Liver (tissue), 9 donors: ENCODE measurements around the gene CD164. TPM values are rescaled to one million over a fixed set of nuclear protein-coding genes. Genes with fewer than 3 reads are reported as not detected.
A peak's percentile ranks its signal among the peaks of the same experiment; 100 is the strongest.

Experiments
- DNase-seq: peaks from one replicate; pipeline ENCODE4 v3.0.0-alpha.2; 2017; ENCODE audit warnings: low spot score
- H3K27ac ChIP-seq, 2 donors: one replicate each; pipeline ENCODE4 v1.7.0; 2013; ENCODE audit warnings: inconsistent platforms in 2 of 2, low read length in 2 of 2, control low read depth in 1 of 2, low read depth in 1 of 2, mild to moderate bottlenecking in 1 of 2
- H3K27me3 ChIP-seq, 4 donors: one replicate each; pipeline versions ENCODE4 v1.6.1 to v1.7.0; 2013; ENCODE audit warnings: low read length in 3 of 4, inconsistent platforms in 1 of 4, mild to moderate bottlenecking in 1 of 4, moderate library complexity in 1 of 4; ENCODE audit not compliant: control insufficient read depth in 4 of 4, insufficient read depth in 4 of 4
- H3K36me3 ChIP-seq, 4 donors: one replicate each; pipeline versions ENCODE4 v1.6.1 to v1.7.0; 2013; ENCODE audit warnings: low read length in 3 of 4, mild to moderate bottlenecking in 3 of 4, low read depth in 1 of 4, moderate library complexity in 1 of 4; ENCODE audit not compliant: control insufficient read depth in 4 of 4, insufficient read depth in 3 of 4
- H3K4me1 ChIP-seq, 4 donors: one replicate each; pipeline versions ENCODE4 v1.6.1 to v1.7.0; 2013; ENCODE audit warnings: low read length in 3 of 4, mild to moderate bottlenecking in 3 of 4, moderate library complexity in 1 of 4; ENCODE audit not compliant: control insufficient read depth in 4 of 4, insufficient read depth in 4 of 4
- H3K4me3 ChIP-seq, 3 donors: one replicate each; pipeline versions ENCODE4 v1.6.1 to v1.7.0; 2013; ENCODE audit warnings: low read length in 3 of 3, control low read depth in 1 of 3, low read depth in 1 of 3, mild to moderate bottlenecking in 1 of 3
- H3K9ac ChIP-seq, 2 donors: one replicate each; pipeline ENCODE4 v1.7.0; 2013; ENCODE audit warnings: low read length in 2 of 2, mild to moderate bottlenecking in 2 of 2, moderate library complexity in 2 of 2, control low read depth in 1 of 2, low read depth in 1 of 2
- H3K9me3 ChIP-seq, 4 donors: one replicate each; pipeline versions ENCODE4 v1.6.1 to v1.7.0; 2013; ENCODE audit warnings: low read length in 3 of 4; ENCODE audit not compliant: control insufficient read depth in 4 of 4
- EGR1 ChIP-seq, 2 donors: IDR thresholded peaks; 2 replicates each; pipeline ENCODE4 v1.6.1; 2016 to 2018; ENCODE audit warnings: antibody characterized with exemption in 2 of 2, low read depth in 2 of 2
- FOXA1 ChIP-seq: IDR thresholded peaks from 2 replicates; pipeline ENCODE4 v1.6.1; 2016; ENCODE audit warnings: antibody characterized with exemption
- FOXA2 ChIP-seq: IDR thresholded peaks from 2 replicates; pipeline ENCODE4 v1.6.1; 2016; ENCODE audit warnings: antibody characterized with exemption
- GABPA ChIP-seq, 2 donors: IDR thresholded peaks in 1 of 2; conservative IDR thresholded peaks in 1 of 2; 2 replicates each; pipeline ENCODE4 v1.6.1; 2016; ENCODE audit warnings: antibody characterized with exemption in 2 of 2, mild to moderate bottlenecking in 1 of 2, moderate library complexity in 1 of 2
- HNF4A ChIP-seq, 2 donors: conservative IDR thresholded peaks; 2 replicates each; pipeline ENCODE4 v1.6.1; 2016; ENCODE audit warnings: antibody characterized with exemption in 2 of 2, mild to moderate bottlenecking in 2 of 2
- HNF4G ChIP-seq: IDR thresholded peaks from 2 replicates; pipeline ENCODE4 v1.6.1; 2016; ENCODE audit warnings: antibody characterized with exemption
- JUND ChIP-seq, 2 donors: IDR thresholded peaks; 2 replicates each; pipeline ENCODE4 v1.6.1; 2016; ENCODE audit warnings: antibody characterized with exemption in 2 of 2
- NR2F2 ChIP-seq: IDR thresholded peaks from 2 replicates; pipeline ENCODE4 v1.6.1; 2016; ENCODE audit warnings: antibody characterized with exemption
- RAD21 ChIP-seq, 2 donors: IDR thresholded peaks; 2 replicates each; pipeline ENCODE4 v1.6.1; 2016; ENCODE audit warnings: antibody characterized with exemption in 2 of 2, mild to moderate bottlenecking in 2 of 2
- RXRA ChIP-seq, 2 donors: IDR thresholded peaks; 2 replicates each; pipeline ENCODE4 v1.6.1; 2017 to 2018; ENCODE audit warnings: antibody characterized with exemption in 2 of 2, mild to moderate bottlenecking in 1 of 2
- SP1 ChIP-seq: IDR thresholded peaks from 2 replicates; pipeline ENCODE4 v1.6.1; 2018; ENCODE audit warnings: antibody characterized with exemption, mild to moderate bottlenecking
- TAF1 ChIP-seq: conservative IDR thresholded peaks from 2 replicates; pipeline ENCODE4 v1.6.1; 2016; ENCODE audit warnings: antibody characterized with exemption, mild to moderate bottlenecking
- YY1 ChIP-seq: IDR thresholded peaks from 2 replicates; pipeline ENCODE4 v1.6.1; 2016; ENCODE audit warnings: antibody characterized with exemption, mild to moderate bottlenecking
- WGBS: extraction: QIAGEN DNeasy Blood & Tissue Kit; methylation state at CpG from one replicate; pipeline ENCODE4 v1.1.7; 2013; 5-methylcytosine and 5-hydroxymethylcytosine counted together
- polyA plus RNA-seq, 2 donors: library from polyadenylated mRNA; stranded (reverse) in 1 of 2; unstranded in 1 of 2; fragments of 200-250 nt in 1 of 2; fragments of >200 nt in 1 of 2; fragmentation: Nextera tagmentation in 1 of 2; extraction: Ambion mirVana in 1 of 2; gene quantifications; one replicate each; pipeline versions ENCODE4 v1.2.1 to v1.2.3, GENCODE V29; 2013 to 2015
- total RNA-seq, 2 donors: library from RNA; depleted of rRNA; stranded (reverse); fragments of >200 nt; gene quantifications; one replicate each; pipeline ENCODE4 v1.2.3, GENCODE V29; 2014
- TF ChIP-seq, protein P1 (sequence below): IDR thresholded peaks from 2 replicates; pipeline ENCODE4 v1.6.1; 2016; ENCODE audit warnings: antibody characterized with exemption
- TF ChIP-seq, protein P2 (sequence below): IDR thresholded peaks from 2 replicates; pipeline ENCODE4 v1.6.1; 2016; ENCODE audit warnings: antibody characterized with exemption
- TF ChIP-seq, protein P3 (sequence below): IDR thresholded peaks from 2 replicates; pipeline ENCODE4 v1.6.1; 2016; ENCODE audit warnings: antibody characterized with exemption, mild to moderate bottlenecking
- TF ChIP-seq, protein P4 (sequence below): fragments of 150-350 bp; IDR thresholded peaks from 2 replicates; pipeline ENCODE4 v1.5.1; 2017; ENCODE audit warnings: improper control_type of control experiment, low read depth, low read length; ENCODE audit not compliant: missing input control
- TF ChIP-seq, protein P5 (sequence below): IDR thresholded peaks from 2 replicates; pipeline ENCODE4 v1.6.1; 2016; ENCODE audit warnings: antibody characterized with exemption
- donor health status: healthy.
- donor health status: healthy.
- donor health status: healthy.
- donor health status: healthy.
- donor health status: healthy.

Gene CD164
- total and polyA plus RNA-seq, 4 donors: 84.5 to 218 (median 132) TPM

DNA sequence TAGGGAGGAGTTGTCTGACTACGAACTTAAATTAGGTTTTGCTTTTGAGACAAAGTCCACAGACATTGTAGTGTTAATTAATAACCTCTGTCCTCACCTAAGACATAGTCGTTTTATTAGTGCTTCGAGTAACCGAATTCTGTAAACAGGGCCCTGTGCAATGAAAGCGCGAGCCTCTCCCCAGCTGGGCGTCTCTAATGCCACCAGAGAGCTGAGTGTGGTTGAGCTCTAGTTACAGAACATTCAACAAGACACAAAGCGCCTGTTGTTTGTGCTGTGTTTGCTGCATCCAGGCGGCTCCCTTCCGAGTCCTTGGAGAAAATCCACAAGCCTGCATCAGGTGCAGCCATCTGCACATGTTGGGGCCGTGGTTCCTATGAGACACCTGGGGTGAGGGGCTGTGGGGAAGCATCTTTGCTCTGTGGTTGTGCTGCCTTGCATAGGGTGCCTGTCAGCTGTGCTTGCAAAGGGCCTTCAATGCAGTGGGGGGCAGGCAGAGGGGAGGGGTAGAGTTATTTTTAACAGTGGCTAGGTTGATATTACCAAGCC lies 63.9 kb downstream of the CD164 start:
- H3K9me3 ChIP-seq: no peaks in the 10 kb centered on the region
- WGBS: 23% methylated on average over 11 of the region's 11 CpGs
- peak overlapping the region; percentile 37 to 66 for H3K27ac ChIP-seq
- H3K36me3 ChIP-seq: no peaks in the 10 kb centered on the region
- no peak for DNase-seq
- TF ChIP-seq RXRA (IDR thresholded peaks at IDR 0.05) (peak; percentile 72), SP1 (peak; percentile 89), GABPA (IDR thresholded peaks at IDR 0.05 in 1 of 2, conservative IDR thresholded peaks at IDR 0.05 in 1 of 2) (no peak), RAD21 (IDR thresholded peaks at IDR 0.05) (peak; percentile 30 to 51), YY1 (peak; percentile 37), JUND (IDR thresholded peaks at IDR 0.05) (peak in 1 of 2 donors; percentile 62), HNF4G (peak; percentile 57), TAF1 (peak; percentile 62), EGR1 (IDR thresholded peaks at IDR 0.05; ENCODE audit: low read depth in 2 of 2) (no peak), HNF4A (conservative IDR thresholded peaks at IDR 0.05) (peak; percentile 81 to 89), FOXA2 (peak; percentile 78), NR2F2 (peak; percentile 32), FOXA1 (no peak)
- TF ChIP-seq, protein P1, sequence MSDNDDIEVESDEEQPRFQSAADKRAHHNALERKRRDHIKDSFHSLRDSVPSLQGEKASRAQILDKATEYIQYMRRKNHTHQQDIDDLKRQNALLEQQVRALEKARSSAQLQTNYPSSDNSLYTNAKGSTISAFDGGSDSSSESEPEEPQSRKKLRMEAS: peak; percentile 41
- TF ChIP-seq, protein P2, sequence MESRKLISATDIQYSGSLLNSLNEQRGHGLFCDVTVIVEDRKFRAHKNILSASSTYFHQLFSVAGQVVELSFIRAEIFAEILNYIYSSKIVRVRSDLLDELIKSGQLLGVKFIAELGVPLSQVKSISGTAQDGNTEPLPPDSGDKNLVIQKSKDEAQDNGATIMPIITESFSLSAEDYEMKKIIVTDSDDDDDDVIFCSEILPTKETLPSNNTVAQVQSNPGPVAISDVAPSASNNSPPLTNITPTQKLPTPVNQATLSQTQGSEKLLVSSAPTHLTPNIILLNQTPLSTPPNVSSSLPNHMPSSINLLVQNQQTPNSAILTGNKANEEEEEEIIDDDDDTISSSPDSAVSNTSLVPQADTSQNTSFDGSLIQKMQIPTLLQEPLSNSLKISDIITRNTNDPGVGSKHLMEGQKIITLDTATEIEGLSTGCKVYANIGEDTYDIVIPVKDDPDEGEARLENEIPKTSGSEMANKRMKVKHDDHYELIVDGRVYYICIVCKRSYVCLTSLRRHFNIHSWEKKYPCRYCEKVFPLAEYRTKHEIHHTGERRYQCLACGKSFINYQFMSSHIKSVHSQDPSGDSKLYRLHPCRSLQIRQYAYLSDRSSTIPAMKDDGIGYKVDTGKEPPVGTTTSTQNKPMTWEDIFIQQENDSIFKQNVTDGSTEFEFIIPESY: no peak
- TF ChIP-seq, protein P3, sequence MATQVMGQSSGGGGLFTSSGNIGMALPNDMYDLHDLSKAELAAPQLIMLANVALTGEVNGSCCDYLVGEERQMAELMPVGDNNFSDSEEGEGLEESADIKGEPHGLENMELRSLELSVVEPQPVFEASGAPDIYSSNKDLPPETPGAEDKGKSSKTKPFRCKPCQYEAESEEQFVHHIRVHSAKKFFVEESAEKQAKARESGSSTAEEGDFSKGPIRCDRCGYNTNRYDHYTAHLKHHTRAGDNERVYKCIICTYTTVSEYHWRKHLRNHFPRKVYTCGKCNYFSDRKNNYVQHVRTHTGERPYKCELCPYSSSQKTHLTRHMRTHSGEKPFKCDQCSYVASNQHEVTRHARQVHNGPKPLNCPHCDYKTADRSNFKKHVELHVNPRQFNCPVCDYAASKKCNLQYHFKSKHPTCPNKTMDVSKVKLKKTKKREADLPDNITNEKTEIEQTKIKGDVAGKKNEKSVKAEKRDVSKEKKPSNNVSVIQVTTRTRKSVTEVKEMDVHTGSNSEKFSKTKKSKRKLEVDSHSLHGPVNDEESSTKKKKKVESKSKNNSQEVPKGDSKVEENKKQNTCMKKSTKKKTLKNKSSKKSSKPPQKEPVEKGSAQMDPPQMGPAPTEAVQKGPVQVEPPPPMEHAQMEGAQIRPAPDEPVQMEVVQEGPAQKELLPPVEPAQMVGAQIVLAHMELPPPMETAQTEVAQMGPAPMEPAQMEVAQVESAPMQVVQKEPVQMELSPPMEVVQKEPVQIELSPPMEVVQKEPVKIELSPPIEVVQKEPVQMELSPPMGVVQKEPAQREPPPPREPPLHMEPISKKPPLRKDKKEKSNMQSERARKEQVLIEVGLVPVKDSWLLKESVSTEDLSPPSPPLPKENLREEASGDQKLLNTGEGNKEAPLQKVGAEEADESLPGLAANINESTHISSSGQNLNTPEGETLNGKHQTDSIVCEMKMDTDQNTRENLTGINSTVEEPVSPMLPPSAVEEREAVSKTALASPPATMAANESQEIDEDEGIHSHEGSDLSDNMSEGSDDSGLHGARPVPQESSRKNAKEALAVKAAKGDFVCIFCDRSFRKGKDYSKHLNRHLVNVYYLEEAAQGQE: peak; percentile 39
- TF ChIP-seq, protein P4, sequence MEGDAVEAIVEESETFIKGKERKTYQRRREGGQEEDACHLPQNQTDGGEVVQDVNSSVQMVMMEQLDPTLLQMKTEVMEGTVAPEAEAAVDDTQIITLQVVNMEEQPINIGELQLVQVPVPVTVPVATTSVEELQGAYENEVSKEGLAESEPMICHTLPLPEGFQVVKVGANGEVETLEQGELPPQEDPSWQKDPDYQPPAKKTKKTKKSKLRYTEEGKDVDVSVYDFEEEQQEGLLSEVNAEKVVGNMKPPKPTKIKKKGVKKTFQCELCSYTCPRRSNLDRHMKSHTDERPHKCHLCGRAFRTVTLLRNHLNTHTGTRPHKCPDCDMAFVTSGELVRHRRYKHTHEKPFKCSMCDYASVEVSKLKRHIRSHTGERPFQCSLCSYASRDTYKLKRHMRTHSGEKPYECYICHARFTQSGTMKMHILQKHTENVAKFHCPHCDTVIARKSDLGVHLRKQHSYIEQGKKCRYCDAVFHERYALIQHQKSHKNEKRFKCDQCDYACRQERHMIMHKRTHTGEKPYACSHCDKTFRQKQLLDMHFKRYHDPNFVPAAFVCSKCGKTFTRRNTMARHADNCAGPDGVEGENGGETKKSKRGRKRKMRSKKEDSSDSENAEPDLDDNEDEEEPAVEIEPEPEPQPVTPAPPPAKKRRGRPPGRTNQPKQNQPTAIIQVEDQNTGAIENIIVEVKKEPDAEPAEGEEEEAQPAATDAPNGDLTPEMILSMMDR: no peak
- TF ChIP-seq, protein P5, sequence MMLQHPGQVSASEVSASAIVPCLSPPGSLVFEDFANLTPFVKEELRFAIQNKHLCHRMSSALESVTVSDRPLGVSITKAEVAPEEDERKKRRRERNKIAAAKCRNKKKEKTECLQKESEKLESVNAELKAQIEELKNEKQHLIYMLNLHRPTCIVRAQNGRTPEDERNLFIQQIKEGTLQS: no peak
- peak overlapping the region in 1 of 3 donors; percentile 6 for H3K4me3 ChIP-seq
- no peaks in the 10 kb centered on the region for H3K27me3 ChIP-seq
- H3K4me1 ChIP-seq: peaks cover 9 to 26% (median 21%) of the 10 kb centered on the region in 4 donors
- peak overlapping the region in 1 of 2 donors; percentile 36 for H3K9ac ChIP-seq
